ENCODE measurements around the gene SLC7A6.

- TF ChIP-seq CTCF (IDR thresholded peaks at IDR 0.05) = no peak; the same call in 1 of the 2 replicates
- no peak for TF ChIP-seq ZFX (IDR thresholded peaks at IDR 0.05; ENCODE audit: borderline replicate concordance)
Observed at GRCh38 chr16:68234188-68235107, 29.9 kb upstream of the SLC7A6 start.
